Astrocyte of the cerebellum (primary cell): ENCODE results near the gene GBE1.

Experiments
- DNase-seq: peaks from one replicate; pipeline ENCODE4 v3.0.0-alpha.2; 2011; ENCODE audit warnings: low read depth
- H3K4me3 ChIP-seq: 2 replicates; pipeline ENCODE4 v1.5.1; 2011; ENCODE audit warnings: mild to moderate bottlenecking, low read depth, low read length, moderate library complexity
- in situ Hi-C: cut with HindIII; loops from 2 replicates; pipeline ENCODE4 v1.10.0; 2017; ENCODE audit warnings: low sequenced_read_pairs
- TF ChIP-seq, protein P1 (sequence below): IDR thresholded peaks from 2 replicates; pipeline ENCODE4 v1.5.1; 2012; ENCODE audit warnings: low read length, low read depth, moderate library complexity, mild to moderate bottlenecking; ENCODE audit errors: missing control alignments

The GBE1 gene

DNA sequence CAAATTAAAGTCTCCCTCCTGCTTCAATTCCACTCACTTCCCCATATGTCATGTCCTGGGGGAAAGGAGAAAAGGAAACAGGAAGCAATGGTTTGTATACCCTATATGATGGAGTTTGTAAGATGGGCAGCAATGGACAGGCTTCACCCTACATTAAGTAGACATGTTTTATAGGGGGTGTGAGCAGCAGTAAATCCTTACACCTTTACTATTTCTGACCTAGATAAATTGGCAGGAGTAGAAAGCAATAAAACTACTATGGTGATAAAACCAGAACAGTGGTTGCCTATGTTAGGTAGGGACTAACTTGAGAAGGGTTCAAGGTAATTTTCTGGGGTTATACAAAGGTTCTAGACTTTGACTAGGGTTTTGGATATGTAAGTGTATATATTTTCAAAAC is 301.7 kb downstream of the GBE1 start:
- no peak overlapping the region for H3K4me3 ChIP-seq
- in situ Hi-C loops, result no loop called here
- TF ChIP-seq, protein P1, sequence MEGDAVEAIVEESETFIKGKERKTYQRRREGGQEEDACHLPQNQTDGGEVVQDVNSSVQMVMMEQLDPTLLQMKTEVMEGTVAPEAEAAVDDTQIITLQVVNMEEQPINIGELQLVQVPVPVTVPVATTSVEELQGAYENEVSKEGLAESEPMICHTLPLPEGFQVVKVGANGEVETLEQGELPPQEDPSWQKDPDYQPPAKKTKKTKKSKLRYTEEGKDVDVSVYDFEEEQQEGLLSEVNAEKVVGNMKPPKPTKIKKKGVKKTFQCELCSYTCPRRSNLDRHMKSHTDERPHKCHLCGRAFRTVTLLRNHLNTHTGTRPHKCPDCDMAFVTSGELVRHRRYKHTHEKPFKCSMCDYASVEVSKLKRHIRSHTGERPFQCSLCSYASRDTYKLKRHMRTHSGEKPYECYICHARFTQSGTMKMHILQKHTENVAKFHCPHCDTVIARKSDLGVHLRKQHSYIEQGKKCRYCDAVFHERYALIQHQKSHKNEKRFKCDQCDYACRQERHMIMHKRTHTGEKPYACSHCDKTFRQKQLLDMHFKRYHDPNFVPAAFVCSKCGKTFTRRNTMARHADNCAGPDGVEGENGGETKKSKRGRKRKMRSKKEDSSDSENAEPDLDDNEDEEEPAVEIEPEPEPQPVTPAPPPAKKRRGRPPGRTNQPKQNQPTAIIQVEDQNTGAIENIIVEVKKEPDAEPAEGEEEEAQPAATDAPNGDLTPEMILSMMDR, result no peak
- DNase-seq, result no peak

DNA sequence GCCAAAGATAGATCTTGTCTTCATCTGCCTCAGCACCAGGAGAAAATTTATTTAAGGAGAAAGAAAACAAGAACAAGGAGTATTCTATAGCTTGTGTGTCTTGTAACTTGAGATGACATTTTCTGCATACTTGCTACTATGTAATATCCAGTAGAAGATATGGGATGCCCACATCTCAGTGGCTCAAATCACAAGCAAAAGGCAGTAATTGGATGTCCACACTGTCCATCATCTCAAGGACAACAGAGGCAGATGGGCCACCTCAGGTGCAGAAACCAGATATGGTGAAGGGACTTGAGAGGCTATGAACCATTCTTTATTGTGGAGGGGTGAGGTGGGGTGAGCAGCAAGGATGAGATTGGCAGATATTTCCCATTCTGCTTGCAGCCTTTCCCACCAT is 309.0 kb downstream of the GBE1 start:
- in situ Hi-C loops, result no loop called here
- TF ChIP-seq, protein P1, result no peak
- DNase-seq, result no peak
- no peak overlapping the region for H3K4me3 ChIP-seq

DNA sequence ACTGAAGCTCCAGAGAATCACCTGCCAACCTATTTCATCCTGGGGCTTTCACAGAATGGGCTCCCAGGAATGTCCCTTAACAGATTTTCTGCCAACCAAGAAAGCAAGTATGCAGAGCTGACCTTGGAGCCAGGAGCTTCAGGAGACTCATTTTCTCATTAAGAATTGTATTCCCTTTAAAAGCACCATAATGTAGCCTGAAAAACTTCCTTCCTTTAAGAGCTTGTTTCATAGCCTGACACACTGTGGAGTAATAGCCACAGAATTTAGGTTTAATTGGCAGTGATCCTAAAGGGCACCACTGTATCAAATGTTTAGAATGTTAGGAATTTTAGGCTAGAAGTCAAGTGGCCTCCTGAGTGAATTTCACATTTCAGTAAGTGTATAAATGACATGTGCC is 309.8 kb downstream of the GBE1 start:
- in situ Hi-C loops, result no loop called here
- DNase-seq, result peak; percentile 48

DNA sequence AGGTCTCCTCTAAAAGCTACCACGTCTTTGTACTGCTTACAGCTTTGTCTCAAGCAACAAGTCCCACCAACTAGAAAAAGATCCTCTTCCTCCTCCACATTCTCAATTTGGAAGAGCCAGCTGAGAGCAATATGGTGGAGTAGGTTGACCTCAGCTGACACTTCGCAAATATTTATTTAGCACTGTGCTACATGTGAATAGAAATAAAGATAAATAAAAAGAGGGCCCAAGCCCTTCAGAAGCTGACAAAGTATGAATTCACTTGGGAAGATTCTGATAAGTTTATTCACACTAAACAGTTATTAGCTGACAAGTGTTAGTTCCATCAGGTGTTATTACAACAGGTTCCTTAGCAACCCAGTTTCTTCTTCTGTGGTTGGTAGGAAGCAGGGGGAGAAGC is 310.3 kb downstream of the GBE1 start:
- H3K4me3 ChIP-seq, result no peak overlapping the region
- in situ Hi-C loops, result no loop called here
- no peak for DNase-seq
- TF ChIP-seq, protein P1, result no peak

More for the DNA sequence above, 309.8 kb downstream of the GBE1 start:
- no peak overlapping the region for H3K4me3 ChIP-seq
- TF ChIP-seq, protein P1, result no peak

DNA sequence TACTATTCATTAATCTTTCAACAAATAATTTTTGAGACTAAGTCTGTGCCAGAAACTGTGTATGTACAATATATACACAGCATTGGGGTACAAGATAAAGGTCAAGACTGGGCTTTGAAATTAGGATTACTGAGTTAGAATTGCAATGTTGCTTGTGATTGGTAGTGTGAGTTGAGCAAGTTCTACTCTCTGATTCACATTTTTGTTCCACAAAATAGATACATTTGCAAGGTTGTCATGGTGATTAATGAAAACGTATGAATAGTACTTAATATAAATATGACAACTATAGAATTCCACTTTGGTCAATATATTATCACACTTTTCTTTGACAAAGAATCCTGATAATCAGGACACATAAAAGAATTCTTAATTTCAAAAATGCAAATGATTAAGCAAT is 314.6 kb downstream of the GBE1 start:
- TF ChIP-seq, protein P1, result no peak
- no peak for DNase-seq
- no peak overlapping the region for H3K4me3 ChIP-seq
- in situ Hi-C loops, result no loop called here

DNA sequence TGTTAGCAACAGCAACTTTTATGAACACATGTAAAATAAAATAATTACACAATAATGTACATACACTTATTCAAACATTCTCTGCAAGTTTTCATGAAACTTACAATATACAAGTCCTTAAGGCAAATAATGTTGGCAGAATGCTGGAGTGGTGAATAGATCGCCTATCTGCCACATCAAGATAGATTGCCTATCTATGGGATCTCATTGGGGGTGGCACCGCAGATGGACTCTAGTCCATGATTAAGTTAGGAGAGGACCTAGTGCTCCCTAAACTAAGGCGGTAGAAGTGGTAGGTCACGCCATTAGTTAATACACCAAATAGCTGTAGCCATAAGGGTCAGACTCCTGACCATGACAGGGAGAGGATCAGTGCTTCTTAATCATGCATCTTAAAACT is 315.7 kb downstream of the GBE1 start:
- DNase-seq, result no peak
- H3K4me3 ChIP-seq, result no peak overlapping the region
- in situ Hi-C loops, result no loop called here
- TF ChIP-seq, protein P1, result no peak
